Measurements from ENCODE around the gene SLC35E3. TPM values are rescaled to one million over a fixed set of nuclear protein-coding genes. Genes with fewer than 3 reads are reported as not detected.

SLC35E3 gene
- total RNA-seq, 1 experiment from 2014 or later, result 25.0 TPM

- Histone ChIP-seq H3K4me3 (ENCODE audit: low read depth, low read length) (no peak overlapping the region), H3K27me3 (replicated peaks; ENCODE audit: control insufficient read depth, insufficient read depth, low read length) (no peaks in the 10 kb centered on the region), H3K4me1 (peaks cover 22% of the 10 kb centered on the region), H3K36me3 (ENCODE audit: control insufficient read depth, insufficient read depth, low read length) (no peaks in the 10 kb centered on the region), H3K9me3 (no peaks in the 10 kb centered on the region)
- intact Hi-C loops (cut with micrococcal nuclease; ENCODE audit: unreplicated experiment), result no loop called here
- ChIA-PET CTCF (no interaction called here), POLR2A (interaction anchor here (0.7 kb wide), 1 partner anchor 15 kb away, joined by 6 read pairs; the partner anchor contains the start of gene MDM2)
- Mint-ChIP-seq H3K27me3 (ENCODE audit: insufficient read depth, unreplicated experiment) (no peaks in the 10 kb centered on the region), H3K36me3 (ENCODE audit: insufficient read depth, unreplicated experiment) (no peaks in the 10 kb centered on the region), H3K27ac (ENCODE audit: unreplicated experiment) (no peak overlapping the region), H3K4me1 (ENCODE audit: low read depth, unreplicated experiment) (peaks cover 8% of the 10 kb centered on the region), H3K9me3 (ENCODE audit: unreplicated experiment) (no peaks in the 10 kb centered on the region), H3K4me3 (ENCODE audit: unreplicated experiment) (no peak overlapping the region)
- no TSS peak for BruUV-seq (replicated peaks)
- TF ChIP-seq CTCF (IDR thresholded peaks at IDR 0.05; ENCODE audit: insufficient read depth in 1 of 2, low read depth in 1 of 2, low read length in 1 of 2, severe bottlenecking in 1 of 2, unreplicated experiment in 1 of 2), result no peak
- DNase-seq, result peak; percentile 50 to 54
Measured at GRCh38 chr12:68792952-68793351, 47.0 kb downstream of the SLC35E3 start.

GRCh38 chr12:68793436-68793835 lies 47.5 kb downstream of the SLC35E3 start:
- H3K4me1 ChIP-seq, result peaks cover 17% of the 10 kb centered on the region
- no peaks in the 10 kb centered on the region for H3K9me3 ChIP-seq
- H3K4me3 ChIP-seq (ENCODE audit: low read depth, low read length), result no peak overlapping the region
- no peaks in the 10 kb centered on the region for H3K27me3 Mint-ChIP-seq (ENCODE audit: insufficient read depth, unreplicated experiment)
- intact Hi-C loops (cut with micrococcal nuclease; ENCODE audit: unreplicated experiment), result no loop called here
- ChIA-PET CTCF (no interaction called here), POLR2A (interaction anchor here (0.7 kb wide), 1 partner anchor 15 kb away, joined by 6 read pairs; the partner anchor contains the start of gene MDM2)
- H3K36me3 ChIP-seq (ENCODE audit: control insufficient read depth, insufficient read depth, low read length), result no peaks in the 10 kb centered on the region
- no TSS peak for BruUV-seq (replicated peaks)
- H3K4me3 Mint-ChIP-seq (ENCODE audit: unreplicated experiment), result no peak overlapping the region
- no peak overlapping the region for H3K27ac Mint-ChIP-seq (ENCODE audit: unreplicated experiment)
- H3K36me3 Mint-ChIP-seq (ENCODE audit: insufficient read depth, unreplicated experiment), result no peaks in the 10 kb centered on the region
- no peak for DNase-seq
- no peaks in the 10 kb centered on the region for H3K27me3 ChIP-seq (replicated peaks; ENCODE audit: control insufficient read depth, insufficient read depth, low read length)
- no peaks in the 10 kb centered on the region for H3K9me3 Mint-ChIP-seq (ENCODE audit: unreplicated experiment)
- no peak for TF ChIP-seq CTCF (IDR thresholded peaks at IDR 0.05; ENCODE audit: insufficient read depth in 1 of 2, low read depth in 1 of 2, low read length in 1 of 2, severe bottlenecking in 1 of 2, unreplicated experiment in 1 of 2)
- peaks cover 6% of the 10 kb centered on the region for H3K4me1 Mint-ChIP-seq (ENCODE audit: low read depth, unreplicated experiment)

- no peak overlapping the region for H3K4me3 ChIP-seq (ENCODE audit: low read depth, low read length)
- no peaks in the 10 kb centered on the region for H3K36me3 ChIP-seq (ENCODE audit: control insufficient read depth, insufficient read depth, low read length)
- no peaks in the 10 kb centered on the region for H3K9me3 ChIP-seq
- POLR2A ChIA-PET, result no interaction called here
- intact Hi-C loops (cut with micrococcal nuclease; ENCODE audit: unreplicated experiment), result no loop called here
- BruUV-seq (replicated peaks), result no TSS peak
- no peak for DNase-seq
- H3K4me3 Mint-ChIP-seq (ENCODE audit: unreplicated experiment), result no peak overlapping the region
- H3K27me3 Mint-ChIP-seq (ENCODE audit: insufficient read depth, unreplicated experiment), result no peaks in the 10 kb centered on the region
- no peak for TF ChIP-seq CTCF (IDR thresholded peaks at IDR 0.05; ENCODE audit: insufficient read depth in 1 of 2, low read depth in 1 of 2, low read length in 1 of 2, severe bottlenecking in 1 of 2, unreplicated experiment in 1 of 2)
- CTCF ChIA-PET, result no interaction called here
- no peak overlapping the region for H3K27ac Mint-ChIP-seq (ENCODE audit: unreplicated experiment)
- no peaks in the 10 kb centered on the region for H3K36me3 Mint-ChIP-seq (ENCODE audit: insufficient read depth, unreplicated experiment)
- H3K27me3 ChIP-seq (replicated peaks; ENCODE audit: control insufficient read depth, insufficient read depth, low read length), result no peaks in the 10 kb centered on the region
- H3K4me1 ChIP-seq, result peaks cover 11% of the 10 kb centered on the region
- peaks cover 8% of the 10 kb centered on the region for H3K4me1 Mint-ChIP-seq (ENCODE audit: low read depth, unreplicated experiment)
- no peaks in the 10 kb centered on the region for H3K9me3 Mint-ChIP-seq (ENCODE audit: unreplicated experiment)
Measured at GRCh38 chr12:68793975-68794652, 48.1 kb downstream of the SLC35E3 start.

Data from Caco-2 (cell line).